PC-3 (cell line): Measurements from ENCODE around the gene ASIC3. TPM values are rescaled to one million over a fixed set of nuclear protein-coding genes. Genes with fewer than 3 reads are reported as not detected.

Experiments
- ATAC-seq: fragments of 200-7000 bp; cut with Tn5 transposase; 2 replicates; pipeline ENCODE4 v1.9.1; 2020; ENCODE audit warnings: mild to moderate bottlenecking, moderate library complexity
- BruUV-seq: library from RNA; stranded (reverse); fragments of 400-500 nt; replicated peaks from 2 replicates; lab custom pipeline; 2021; lab: Mats Ljungman, UMichigan
- CTCF ChIA-PET: fragments of 300-600 bp; sonication (Branson Sonifier 250); formaldehyde crosslinking; loops from one replicate; lab custom pipeline; 2022; ENCODE audit warnings: antibody characterized with exemption; lab: Charles Lee
- POLR2A ChIA-PET: fragments of 300-600 bp; sonication (Branson Sonifier 250); formaldehyde crosslinking; loops from one replicate; lab custom pipeline; 2022; ENCODE audit warnings: antibody characterized with exemption; ENCODE audit not compliant: unreplicated experiment; lab: Charles Lee
- DNase-seq: peaks from one replicate; pipeline ENCODE4 v3.0.0-alpha.2; 2015
- H2AFZ ChIP-seq: fragments of 300-600 bp; sonication (generic); 2 replicates; pipeline ENCODE4 v1.6.0; 2016; ENCODE audit warnings: antibody characterized with exemption, low read length
- H3F3A ChIP-seq: fragments of 300-600 bp; sonication (generic); one replicate; pipeline ENCODE4 v1.6.0; 2017; ENCODE audit warnings: antibody characterized with exemption, low read length, control low read depth, mild to moderate bottlenecking; ENCODE audit not compliant: unreplicated experiment
- H3K27ac ChIP-seq: fragments of 300-600 bp; sonication (generic); 2 replicates; pipeline ENCODE4 v1.5.1; 2016; ENCODE audit warnings: mild to moderate bottlenecking, low read length
- H3K27me3 ChIP-seq: fragments of 300-600 bp; sonication (generic); 2 replicates; pipeline ENCODE4 v1.6.1; 2016; ENCODE audit warnings: low read length, mixed read lengths
- H3K36me3 ChIP-seq: fragments of 300-600 bp; sonication (generic); 2 replicates; pipeline ENCODE4 v1.6.1; 2016; ENCODE audit warnings: low read depth, mixed run types, low read length, mixed read lengths
- H3K4me1 ChIP-seq: fragments of 300-600 bp; sonication (generic); 2 replicates; pipeline ENCODE4 v1.5.1; 2016; ENCODE audit warnings: low read length; ENCODE audit not compliant: insufficient read depth
- H3K4me2 ChIP-seq: fragments of 300-600 bp; sonication (generic); 2 replicates; pipeline ENCODE4 v1.6.0; 2016; ENCODE audit warnings: low read length
- H3K4me3 ChIP-seq: fragments of 300-600 bp; sonication (generic); 2 replicates; pipeline ENCODE4 v1.5.1; 2016; ENCODE audit warnings: mild to moderate bottlenecking, low read length, mixed read lengths
- H3K79me2 ChIP-seq: fragments of 300-600 bp; sonication (generic); 2 replicates; pipeline ENCODE4 v1.6.1; 2017; ENCODE audit warnings: low read length, mixed read lengths
- H3K9ac ChIP-seq: fragments of 300-600 bp; sonication (generic); 2 replicates; pipeline ENCODE4 v1.6.0; 2016; ENCODE audit warnings: mild to moderate bottlenecking, low read length
- H3K9me2 ChIP-seq: fragments of 300-600 bp; sonication (generic); replicated peaks from 2 replicates; pipeline ENCODE4 v1.6.1; 2016; ENCODE audit warnings: mixed run types, low read length, mixed read lengths
- H3K9me3 ChIP-seq: fragments of 300-600 bp; sonication (generic); 2 replicates; pipeline ENCODE4 v1.6.1; 2016; ENCODE audit warnings: low read length, mixed read lengths
- H4K20me1 ChIP-seq: fragments of 300-600 bp; sonication (generic); 2 replicates; pipeline ENCODE4 v1.6.1; 2016; ENCODE audit warnings: low read length, mixed read lengths
- CTCF ChIP-seq: fragments of 300-600 bp; sonication (generic); conservative IDR thresholded peaks from 2 replicates; pipeline ENCODE4 v1.5.1; 2017; ENCODE audit warnings: antibody characterized with exemption, low read depth, mild to moderate bottlenecking, low read length
- EZH2 ChIP-seq: fragments of 300-600 bp; sonication (generic); IDR thresholded peaks from one replicate; pipeline ENCODE4 v1.6.1; 2017; ENCODE audit warnings: antibody characterized with exemption, mild to moderate bottlenecking, low read length; ENCODE audit not compliant: unreplicated experiment
- EZH2phosphoT487 ChIP-seq: fragments of 300-600 bp; sonication (generic); IDR thresholded peaks from 2 replicates; pipeline ENCODE4 v1.6.1; 2018; ENCODE audit warnings: mild to moderate bottlenecking, antibody characterized with exemption, low read length, borderline replicate concordance
- intact Hi-C: fragments of 100-400 bp; cut with micrococcal nuclease; formaldehyde crosslinking; loops from 2 replicates; pipeline ENCODE4 v1.9.0; 2023
- total RNA-seq: library from RNA; depleted of rRNA; stranded (reverse); fragments of >200 nt; gene quantifications from 2 replicates; pipeline ENCODE4 v1.2.3, GENCODE V29; 2014

The ASIC3 gene
- total RNA-seq, 1 experiment from 2014 or later: 1.7 TPM

GRCh38 chr7:151078233-151079040 lies 30.1 kb downstream of the ASIC3 start:
- Histone ChIP-seq H3K9me2 (no peaks in the 10 kb centered on the region), H3K79me2 (peaks cover 41% of the 10 kb centered on the region), H4K20me1 (no peaks in the 10 kb centered on the region), H3K4me2 (no peak overlapping the region), H3K9me3 (no peaks in the 10 kb centered on the region), H3K4me3 (no peak overlapping the region), H3K4me1 (peaks cover 27% of the 10 kb centered on the region), H3K36me3 (peaks cover 11% of the 10 kb centered on the region; the same call in 1 of the 2 replicates), H3K9ac (no peak overlapping the region), H3F3A (no peaks in the 10 kb centered on the region), H2AFZ (no peak overlapping the region), H3K27me3 (no peaks in the 10 kb centered on the region), H3K27ac (no peak overlapping the region)
- POLR2A ChIA-PET: no interaction called here
- ATAC-seq (no peak), DNase-seq (no peak)
- no peak for TF ChIP-seq EZH2
- TF ChIP-seq CTCF: no peak
- TF ChIP-seq EZH2phosphoT487: no peak
- CTCF ChIA-PET: no interaction called here
- intact Hi-C loops: loop anchor here (5.0 kb wide), 1 partner anchor 34 kb away; no protein-coding TSS in a partner anchor
- BruUV-seq: no TSS peak

GRCh38 chr7:151079199-151079910 lies 31.0 kb downstream of the ASIC3 start:
- BruUV-seq: no TSS peak
- Histone ChIP-seq H2AFZ (no peak overlapping the region), H3F3A (no peaks in the 10 kb centered on the region), H3K4me1 (peaks cover 31% of the 10 kb centered on the region), H3K27me3 (no peaks in the 10 kb centered on the region), H3K36me3 (peaks cover 3% of the 10 kb centered on the region; the same call in 1 of the 2 replicates), H3K27ac (no peak overlapping the region), H3K9me3 (no peaks in the 10 kb centered on the region), H4K20me1 (no peaks in the 10 kb centered on the region), H3K9ac (peak overlapping the region; percentile 98), H3K79me2 (peaks cover 41% of the 10 kb centered on the region), H3K4me3 (peak overlapping the region; percentile 91), H3K9me2 (no peaks in the 10 kb centered on the region), H3K4me2 (peak overlapping the region; percentile 95)
- no peak for ATAC-seq
- no peak for DNase-seq
- intact Hi-C loops: loop anchor here (5.0 kb wide), 1 partner anchor 33 kb away; no protein-coding TSS in a partner anchor
- ChIA-PET CTCF (no interaction called here), POLR2A (no interaction called here)
- TF ChIP-seq EZH2 (no peak), CTCF (no peak), EZH2phosphoT487 (no peak)
